Measurements from ENCODE around the gene GPR18. TPM values are rescaled to one million over a fixed set of nuclear protein-coding genes. Genes with fewer than 3 reads are reported as not detected.

The GPR18 gene
- total RNA-seq, 2 experiments from 2014 or later: 10.9 to 13.7 TPM

- intact Hi-C loops (cut with micrococcal nuclease; ENCODE audit: unreplicated experiment): loop anchor here (10.0 kb wide), 1 partner anchor 415 kb away; no protein-coding TSS in a partner anchor
- no peaks in the 10 kb centered on the region for H3K9me2 ChIP-seq (ENCODE audit: insufficient read depth, low read length)
- H3K9me3 ChIP-seq (ENCODE audit: low read length): no peaks in the 10 kb centered on the region
- H3K36me3 ChIP-seq (ENCODE audit: insufficient read depth, low read length): peaks cover 21% of the 10 kb centered on the region
- BruUV-seq (replicated peaks): no TSS peak
- 0 out of 2 replicates have a peak, but pooled peaks cover 4% of the 10 kb centered on the region for H4K20me1 ChIP-seq (ENCODE audit: insufficient read depth, low read length)
- CTCF ChIA-PET (ENCODE audit: unreplicated experiment): interaction anchor here (1.0 kb wide), 1 partner anchor 60 kb away, joined by 3 read pairs; the partner anchor contains the start of gene UBAC2
- H3K79me2 ChIP-seq (ENCODE audit: insufficient read depth, low read depth, low read length): peaks cover 44% of the 10 kb centered on the region
- DNase-seq (ENCODE audit: low spot score): no peak
- H3K27ac ChIP-seq (ENCODE audit: low read depth, low read length, poor library complexity, severe bottlenecking): peak overlapping the region; percentile 97
- H3K4me2 ChIP-seq (ENCODE audit: low read length): peak overlapping the region; percentile 81
- TF ChIP-seq EZH2phosphoT487 (IDR thresholded peaks at IDR 0.05; ENCODE audit: borderline replicate concordance, low read depth, low read length): no peak
- no peak for TF ChIP-seq CTCF (conservative IDR thresholded peaks at IDR 0.05; ENCODE audit: low read length)
- POLR2A ChIA-PET: interaction anchor here (1.2 kb wide), 1 partner anchor 60 kb away, joined by 5 read pairs; the partner anchor contains the start of gene UBAC2
- peaks cover 70% of the 10 kb centered on the region for H3K4me1 ChIP-seq (ENCODE audit: insufficient read depth, low read length, poor library complexity, severe bottlenecking)
- no peak overlapping the region for H3K4me3 ChIP-seq (ENCODE audit: low read depth, low read length, poor library complexity, severe bottlenecking)
- no peak overlapping the region for H2AFZ ChIP-seq (ENCODE audit: low read length)
These were observed 2.0 kb upstream of the GPR18 start for GRCh38 chr13:99260216-99260615.

- CTCF ChIA-PET (ENCODE audit: unreplicated experiment): interaction anchor here (0.6 to 1.0 kb wide), 2 partner anchors 58 to 83 kb away, joined by 3 read pairs; partner anchors contain the start of gene UBAC2
- DNase-seq (ENCODE audit: low spot score): peak; percentile 75
- BruUV-seq (replicated peaks): no TSS peak
- Histone ChIP-seq H4K20me1 (ENCODE audit: insufficient read depth, low read length) (0 out of 2 replicates have a peak, but pooled peaks cover 4% of the 10 kb centered on the region), H3K9me2 (ENCODE audit: insufficient read depth, low read length) (no peaks in the 10 kb centered on the region), H3K27ac (ENCODE audit: low read depth, low read length, poor library complexity, severe bottlenecking) (peak overlapping the region; percentile 97), H3K79me2 (ENCODE audit: insufficient read depth, low read depth, low read length) (peaks cover 56% of the 10 kb centered on the region), H3K4me3 (ENCODE audit: low read depth, low read length, poor library complexity, severe bottlenecking) (peak overlapping the region; percentile 76), H3K4me2 (ENCODE audit: low read length) (peak overlapping the region; percentile 81), H2AFZ (ENCODE audit: low read length) (no peak overlapping the region), H3K36me3 (ENCODE audit: insufficient read depth, low read length) (peaks cover 31% of the 10 kb centered on the region), H3K4me1 (ENCODE audit: insufficient read depth, low read length, poor library complexity, severe bottlenecking) (peaks cover 70% of the 10 kb centered on the region), H3K9me3 (ENCODE audit: low read length) (no peaks in the 10 kb centered on the region)
- POLR2A ChIA-PET: interaction anchor here (0.6 to 4.1 kb wide), 10 partner anchors 14 to 74 kb away, joined by 3 to 51 read pairs (median 4); partner anchors contain the start of gene UBAC2
- no peak for TF ChIP-seq CTCF (conservative IDR thresholded peaks at IDR 0.05; ENCODE audit: low read length)
- no peak for TF ChIP-seq EZH2phosphoT487 (IDR thresholded peaks at IDR 0.05; ENCODE audit: borderline replicate concordance, low read depth, low read length)
- intact Hi-C loops (cut with micrococcal nuclease; ENCODE audit: unreplicated experiment): loop anchor here (1.0 to 10.0 kb wide), 3 partner anchors 31 to 246 kb away; partner anchors contain the start of gene TM9SF2
These were observed 767 bp upstream of the GPR18 start for GRCh38 chr13:99258946-99259345.

DNA sequence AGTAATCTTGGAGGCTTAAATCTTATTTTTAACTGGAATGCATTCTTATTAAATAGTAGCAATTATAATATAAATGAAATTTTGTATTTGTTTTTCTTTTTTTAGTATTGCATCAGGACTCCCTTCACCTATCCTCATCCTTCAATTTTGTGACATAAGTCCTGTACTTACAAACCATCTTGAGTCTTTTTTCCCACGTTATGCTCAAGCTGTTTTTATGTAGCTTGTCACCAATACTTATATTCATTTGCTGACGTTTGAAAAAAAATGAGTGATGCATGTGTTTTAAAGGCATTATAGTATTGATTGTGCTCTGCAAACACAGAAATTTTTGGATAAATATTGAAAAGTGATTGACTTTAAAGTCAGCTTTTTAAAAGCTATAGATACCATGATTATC, 888 bp downstream of the GPR18 start:
- no peak for TF ChIP-seq EZH2phosphoT487 (IDR thresholded peaks at IDR 0.05; ENCODE audit: borderline replicate concordance, low read depth, low read length)
- TF ChIP-seq CTCF (conservative IDR thresholded peaks at IDR 0.05; ENCODE audit: low read length): no peak
- intact Hi-C loops (cut with micrococcal nuclease; ENCODE audit: unreplicated experiment): loop anchor here (10.0 kb wide), 1 partner anchor 248 kb away; the partner anchor contains the start of gene TM9SF2
- peak overlapping the region; percentile 97 for H3K27ac ChIP-seq (ENCODE audit: low read depth, low read length, poor library complexity, severe bottlenecking)
- H2AFZ ChIP-seq (ENCODE audit: low read length): no peak overlapping the region
- CTCF ChIA-PET (ENCODE audit: unreplicated experiment): interaction anchor here (0.5 kb wide), 1 partner anchor 27 kb away, joined by 4 read pairs; no protein-coding TSS in a partner anchor
- BruUV-seq (replicated peaks): no TSS peak
- 0 out of 2 replicates have a peak, but pooled peaks cover 4% of the 10 kb centered on the region for H4K20me1 ChIP-seq (ENCODE audit: insufficient read depth, low read length)
- POLR2A ChIA-PET: interaction anchor here (0.8 to 4.1 kb wide), 9 partner anchors 9 to 318 kb away, joined by 3 to 51 read pairs (median 4); partner anchors contain the start of gene UBAC2
- no peaks in the 10 kb centered on the region for H3K9me3 ChIP-seq (ENCODE audit: low read length)
- H3K36me3 ChIP-seq (ENCODE audit: insufficient read depth, low read length): peaks cover 41% of the 10 kb centered on the region
- H3K9me2 ChIP-seq (ENCODE audit: insufficient read depth, low read length): no peaks in the 10 kb centered on the region
- peak overlapping the region; percentile 76 for H3K4me3 ChIP-seq (ENCODE audit: low read depth, low read length, poor library complexity, severe bottlenecking)
- peaks cover 54% of the 10 kb centered on the region for H3K4me1 ChIP-seq (ENCODE audit: insufficient read depth, low read length, poor library complexity, severe bottlenecking)
- DNase-seq (ENCODE audit: low spot score): peak; percentile 13
- peak overlapping the region; percentile 81 for H3K4me2 ChIP-seq (ENCODE audit: low read length)
- H3K79me2 ChIP-seq (ENCODE audit: insufficient read depth, low read depth, low read length): peaks cover 70% of the 10 kb centered on the region

Data from OCI-LY7 (cell line).